IMR-90 (cell line): ENCODE measurements around the gene TIPARP. TPM values are rescaled to one million over a fixed set of nuclear protein-coding genes. Genes with fewer than 3 reads are reported as not detected.

Experiments
- ATAC-seq: fragments of 200-7000 bp; cut with Tn5 transposase; 2 replicates; pipeline ENCODE4 v1.9.1; 2020; ENCODE audit warnings: low read depth, mild to moderate bottlenecking, moderate library complexity
- BruUV-seq: library from RNA; stranded (reverse); fragments of 400-500 nt; replicated peaks from 2 replicates; lab custom pipeline; 2021; lab: Mats Ljungman, UMichigan
- CTCF ChIA-PET: fragments of 300-600 bp; formaldehyde crosslinking; extraction: SDS; loops from one replicate; lab custom pipeline; 2021; ENCODE audit warnings: antibody characterized with exemption; lab: Yijun Ruan, JAX
- POLR2A ChIA-PET: fragments of 300-600 bp; sonication (Branson Sonifier 250); formaldehyde crosslinking; loops from one replicate; lab custom pipeline; 2022; ENCODE audit warnings: antibody characterized with exemption; ENCODE audit not compliant: unreplicated experiment; lab: Charles Lee
- DNase-seq: peaks from one replicate; pipeline ENCODE4 v3.0.0; 2013
- H2AFZ ChIP-seq: replicated peaks from 2 replicates; pipeline ENCODE3; 2013; ENCODE audit warnings: low read length, mild to moderate bottlenecking; ENCODE audit not compliant: poor library complexity
- H2AK5ac ChIP-seq: 2 replicates; pipeline ENCODE4 v1.6.1; 2013; ENCODE audit warnings: low read depth, low read length, inconsistent platforms
- H2AK9ac ChIP-seq: replicated peaks from 2 replicates; pipeline ENCODE3; 2013; ENCODE audit warnings: mild to moderate bottlenecking, low read depth, low read length, moderate library complexity; ENCODE audit not compliant: poor library complexity
- H2BK120ac ChIP-seq: 2 replicates; pipeline ENCODE4 v1.6.1; 2013; ENCODE audit warnings: low read depth, low read length, inconsistent platforms
- H2BK15ac ChIP-seq: 3 replicates; pipeline ENCODE4 v1.6.1; 2013; ENCODE audit warnings: low read depth, low read length, inconsistent platforms
- H2BK20ac ChIP-seq: 2 replicates; pipeline ENCODE4 v1.6.1; 2013; ENCODE audit warnings: low read depth, mild to moderate bottlenecking, inconsistent platforms, low read length, moderate library complexity
- H2BK5ac ChIP-seq: 2 replicates; pipeline ENCODE4 v1.6.1; 2013; ENCODE audit warnings: mild to moderate bottlenecking, low read depth, low read length, inconsistent platforms; ENCODE audit not compliant: poor library complexity, severe bottlenecking
- H3K14ac ChIP-seq: replicated peaks from 2 replicates; pipeline ENCODE4 v1.6.1; 2013; ENCODE audit warnings: low read depth, low read length, inconsistent platforms
- H3K18ac ChIP-seq: 2 replicates; pipeline ENCODE4 v1.6.1; 2013; ENCODE audit warnings: low read depth, low read length, control low read depth
- H3K23ac ChIP-seq: 2 replicates; pipeline ENCODE4 v1.6.1; 2013; ENCODE audit warnings: low read depth, low read length, inconsistent platforms
- H3K27ac ChIP-seq: 2 replicates; pipeline ENCODE4 v1.5.1; 2013; ENCODE audit warnings: mild to moderate bottlenecking, control low read depth, low read length; ENCODE audit not compliant: insufficient read depth
- H3K27me3 ChIP-seq: 2 replicates; pipeline ENCODE4 v1.6.1; 2013; ENCODE audit warnings: low read length; ENCODE audit not compliant: control insufficient read depth, insufficient read depth
- H3K36me3 ChIP-seq: 2 replicates; pipeline ENCODE4 v1.6.1; 2013; ENCODE audit warnings: low read length, mixed read lengths; ENCODE audit not compliant: control insufficient read depth, insufficient read depth
- H3K4ac ChIP-seq: 2 replicates; pipeline ENCODE4 v1.6.1; 2013; ENCODE audit warnings: low read depth, low read length, inconsistent platforms
- H3K4me1 ChIP-seq: 2 replicates; pipeline ENCODE4 v1.6.1; 2013; ENCODE audit warnings: low read length, mixed read lengths; ENCODE audit not compliant: control insufficient read depth, insufficient read depth
- H3K4me2 ChIP-seq: 2 replicates; pipeline ENCODE4 v1.6.1; 2013; ENCODE audit warnings: low read depth, mild to moderate bottlenecking, control low read depth, low read length, moderate library complexity
- H3K4me3 ChIP-seq: 2 replicates; pipeline ENCODE4 v1.5.1; 2013; ENCODE audit warnings: low read depth, mild to moderate bottlenecking, control low read depth, low read length, moderate library complexity; ENCODE audit not compliant: insufficient read depth
- H3K56ac ChIP-seq: 2 replicates; pipeline ENCODE4 v1.6.1; 2013; ENCODE audit warnings: low read length, inconsistent platforms; ENCODE audit not compliant: insufficient read depth; ENCODE audit errors: extremely low read depth
- H3K79me1 ChIP-seq, 2 experiments: 2 replicates each; pipeline ENCODE4 v1.6.1; 2013; ENCODE audit warnings: low read length in 2 of 2, inconsistent platforms in 1 of 2, low read depth in 1 of 2
- H3K9ac ChIP-seq: 2 replicates; pipeline ENCODE4 v1.6.1; 2013; ENCODE audit warnings: low read depth, low read length, control low read depth
- H3K9me1 ChIP-seq: 2 replicates; pipeline ENCODE4 v1.6.1; 2013; ENCODE audit warnings: low read length, inconsistent platforms; ENCODE audit not compliant: insufficient read depth
- H3K9me3 ChIP-seq: 2 replicates; pipeline ENCODE4 v1.6.1; 2013; ENCODE audit warnings: low read length; ENCODE audit not compliant: control insufficient read depth, insufficient read depth
- H4K20me1 ChIP-seq: 2 replicates; pipeline ENCODE4 v1.6.1; 2013; ENCODE audit warnings: low read length, inconsistent platforms; ENCODE audit not compliant: insufficient read depth
- H4K5ac ChIP-seq: 2 replicates; pipeline ENCODE4 v1.6.1; 2013; ENCODE audit warnings: mild to moderate bottlenecking, low read depth, low read length, control low read depth
- H4K8ac ChIP-seq, 2 experiments: 2 replicates each; pipeline ENCODE4 v1.6.1; 2013; ENCODE audit warnings: low read depth in 2 of 2, low read length in 2 of 2, control low read depth in 1 of 2, inconsistent platforms in 1 of 2
- H4K91ac ChIP-seq: 2 replicates; pipeline ENCODE4 v1.6.1; 2013; ENCODE audit warnings: low read depth, low read length, inconsistent platforms; ENCODE audit not compliant: insufficient read depth
- BHLHE40 ChIP-seq: fragments of 150-350 bp; IDR thresholded peaks from 2 replicates; pipeline ENCODE4 v1.6.1; 2016; ENCODE audit warnings: mild to moderate bottlenecking, low read depth, low read length
- CHD1 ChIP-seq: IDR thresholded peaks from 2 replicates; pipeline ENCODE4 v1.6.1; 2012; ENCODE audit warnings: low read depth, low read length, improper control_type of control experiment
- FOS ChIP-seq: fragments of 150-350 bp; IDR thresholded peaks from 2 replicates; pipeline ENCODE4 v1.6.1; 2016; ENCODE audit warnings: low read depth, low read length
- MAFK ChIP-seq: IDR thresholded peaks from 2 replicates; pipeline ENCODE4 v1.6.1; 2012; ENCODE audit warnings: low read depth, low read length, improper control_type of control experiment
- MAZ ChIP-seq: IDR thresholded peaks from 2 replicates; pipeline ENCODE4 v1.6.1; 2012; ENCODE audit warnings: low read depth, mild to moderate bottlenecking, low read length, improper control_type of control experiment, moderate library complexity, borderline replicate concordance
- MXI1 ChIP-seq: IDR thresholded peaks from 2 replicates; pipeline ENCODE4 v1.6.1; 2012; ENCODE audit warnings: low read depth, mild to moderate bottlenecking, low read length, moderate library complexity, borderline replicate concordance
- NFE2L2 ChIP-seq: fragments of 150-350 bp; IDR thresholded peaks from 2 replicates; pipeline ENCODE4 v1.6.1; 2016; ENCODE audit warnings: low read depth, mild to moderate bottlenecking, low read length
- POLR2A ChIP-seq: IDR thresholded peaks from 2 replicates; pipeline ENCODE4 v1.6.1; 2012; ENCODE audit warnings: mild to moderate bottlenecking, low read depth, low read length
- RAD21 ChIP-seq: IDR thresholded peaks from 2 replicates; pipeline ENCODE4 v1.6.1; 2012; ENCODE audit warnings: low read length, improper control_type of control experiment
- RCOR1 ChIP-seq: IDR thresholded peaks from 2 replicates; pipeline ENCODE4 v1.6.1; 2012; ENCODE audit warnings: mild to moderate bottlenecking, low read length, improper control_type of control experiment; ENCODE audit not compliant: insufficient replicate concordance
- SMC3 ChIP-seq: fragments of 150-350 bp; IDR thresholded peaks from 2 replicates; pipeline ENCODE4 v1.6.1; 2016; ENCODE audit warnings: low read depth, mild to moderate bottlenecking, antibody characterized with exemption, low read length, moderate library complexity
- WGBS, 2 experiments: methylation state at CpG; one replicate each; pipeline versions ENCODE4 v1.1.5 to v1.1.7; 2013; ENCODE audit warnings: missing lambda C conversion rate in 2 of 2; ENCODE audit not compliant: insufficient read length in 1 of 2; ENCODE audit errors: extremely low coverage in 2 of 2; 5-methylcytosine and 5-hydroxymethylcytosine counted together
- dilution Hi-C: fragments of 300-500 bp; cut with HindIII; formaldehyde crosslinking; loops from one replicate; pipeline ENCODE4 v1.14.3; 2018; ENCODE audit warnings: low sequenced_read_pairs; ENCODE audit not compliant: unreplicated experiment
- in situ Hi-C: fragments of 300-500 bp; cut with MboI; formaldehyde crosslinking; loops from 3 replicates; pipeline ENCODE4 v1.14.3; 2019; ENCODE audit warnings: low sequenced_read_pairs, inconsistent platforms, mixed read lengths
- intact Hi-C: fragments of 100-400 bp; cut with micrococcal nuclease; formaldehyde crosslinking; loops from 2 replicates; pipeline ENCODE4 v1.10.0; 2022
- polyA plus RNA-seq, 3 experiments: library from polyadenylated mRNA; depleted of rRNA; stranded (reverse); fragments of >200 nt; gene quantifications; 2 replicates each; pipeline ENCODE4 v1.2.3, GENCODE V29; 2012; ENCODE audit warnings: low replicate concordance in 1 of 3
- total RNA-seq: library from RNA; depleted of rRNA; stranded (reverse); fragments of >200 nt; gene quantifications from 2 replicates; pipeline ENCODE4 v1.2.3, GENCODE V29; 2012
- TF ChIP-seq, protein P1 (sequence below): fragments of 150-350 bp; IDR thresholded peaks from 2 replicates; pipeline ENCODE4 v1.6.1; 2016; ENCODE audit warnings: low read depth, mild to moderate bottlenecking, low read length, moderate library complexity, borderline replicate concordance
- TF ChIP-seq, protein P2 (sequence below): conservative IDR thresholded peaks from 2 replicates; pipeline ENCODE4 v1.5.1; 2012; ENCODE audit warnings: mild to moderate bottlenecking, low read depth, low read length, improper control_type of control experiment
- TF ChIP-seq, protein P3 (sequence below): fragments of 150-350 bp; IDR thresholded peaks from 2 replicates; pipeline ENCODE4 v1.6.1; 2017; ENCODE audit warnings: mild to moderate bottlenecking, antibody characterized with exemption, low read length, low read depth

TIPARP gene
- total and polyA plus RNA-seq, 2 of the 4 experiments (the other 2 are of a cell fraction): 12.6 to 70.8 TPM

DNA sequence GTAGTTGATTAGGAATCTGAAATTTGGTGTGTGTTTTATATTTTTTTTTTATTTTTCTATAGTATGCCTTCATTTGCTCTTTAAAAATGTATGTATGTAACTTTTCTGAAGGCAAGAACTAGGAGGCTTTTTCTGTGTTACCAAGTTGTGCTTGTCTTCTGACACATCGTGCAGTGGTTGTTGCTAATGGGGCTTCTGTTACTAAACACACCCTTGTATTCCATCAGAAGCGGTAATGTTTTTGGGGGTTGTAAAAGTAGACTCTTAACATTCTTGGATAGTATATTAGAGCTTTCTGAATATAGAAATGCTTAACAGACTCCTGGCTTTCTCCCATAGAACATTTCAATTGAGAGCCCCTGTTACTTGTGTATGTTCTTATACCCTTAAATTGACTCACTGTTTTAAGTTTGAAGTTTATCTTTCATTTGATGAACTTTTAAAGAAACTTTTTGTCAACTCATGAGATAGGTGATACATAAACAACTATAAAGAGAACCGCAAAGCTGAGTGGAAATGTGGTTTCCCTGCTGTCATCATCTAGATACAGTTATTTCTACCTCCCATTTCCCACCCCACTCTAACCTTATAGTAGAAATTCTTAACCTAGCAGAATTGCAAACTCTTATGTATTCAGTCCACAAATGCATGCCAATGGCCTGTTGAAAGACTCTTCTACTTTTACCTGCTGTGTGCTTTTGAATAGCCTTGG is 2.5 kb downstream of the TIPARP start:
- H3K23ac ChIP-seq: peak overlapping the region; percentile 82
- BruUV-seq: no TSS peak
- H3K4me1 ChIP-seq: peaks cover 15% of the 10 kb centered on the region
- peak overlapping the region; percentile 94 for H3K4me2 ChIP-seq
- no peak overlapping the region; the same call in 1 of the 2 replicates for H4K91ac ChIP-seq
- no peak overlapping the region for H3K18ac ChIP-seq
- H4K8ac ChIP-seq: no peak overlapping the region
- H3K79me1 ChIP-seq: peaks cover 0 to 39% of the 10 kb centered on the region in 2 experiments; a peak in 2 of 4 replicates
- peak overlapping the region; percentile 83; the same call in 1 of the 2 replicates for H3K9ac ChIP-seq
- H3K27me3 ChIP-seq: no peaks in the 10 kb centered on the region
- no CpG with 5 or more reads among the region's 3 CpGs for WGBS, 2 experiments
- no peak overlapping the region for H3K27ac ChIP-seq
- H2AK9ac ChIP-seq: no peak overlapping the region
- ATAC-seq: no peak
- H2BK5ac ChIP-seq: peak overlapping the region; percentile 49
- in situ Hi-C loops: no loop called here
- dilution Hi-C loops: no loop called here
- peaks cover 18% of the 10 kb centered on the region for H3K9me1 ChIP-seq
- no peak overlapping the region for H2BK20ac ChIP-seq
- CTCF ChIA-PET: interaction anchor here (0.6 to 1.3 kb wide), 3 partner anchors 186 to 460 kb away, joined by 3 to 5 read pairs (median 3); no protein-coding TSS in a partner anchor
- DNase-seq: peak; percentile 39
- intact Hi-C loops: loop anchor here (5.0 kb wide), 2 partner anchors 75 to 525 kb away; no protein-coding TSS in a partner anchor
- H3K56ac ChIP-seq: no peak overlapping the region
- peaks cover 59% of the 10 kb centered on the region for H4K20me1 ChIP-seq
- no peaks in the 10 kb centered on the region for H3K9me3 ChIP-seq
- no peak overlapping the region for H2BK15ac ChIP-seq
- H3K4ac ChIP-seq: no peak overlapping the region
- H3K4me3 ChIP-seq: peak overlapping the region; percentile 71
- H2BK120ac ChIP-seq: no peak overlapping the region
- H2AK5ac ChIP-seq: peak overlapping the region; percentile 57; the same call in 1 of the 2 replicates
- no peak overlapping the region for H4K5ac ChIP-seq
- peaks cover 16% of the 10 kb centered on the region for H3K36me3 ChIP-seq
- no peak overlapping the region for H2AFZ ChIP-seq
- POLR2A ChIA-PET: no interaction called here
- H3K14ac ChIP-seq: peak overlapping the region; percentile 76; the same call in 1 of the 2 replicates
- TF ChIP-seq NFE2L2: no peak
- no peak; the same call in 1 of the 2 replicates for TF ChIP-seq POLR2A
- TF ChIP-seq, protein P1, sequence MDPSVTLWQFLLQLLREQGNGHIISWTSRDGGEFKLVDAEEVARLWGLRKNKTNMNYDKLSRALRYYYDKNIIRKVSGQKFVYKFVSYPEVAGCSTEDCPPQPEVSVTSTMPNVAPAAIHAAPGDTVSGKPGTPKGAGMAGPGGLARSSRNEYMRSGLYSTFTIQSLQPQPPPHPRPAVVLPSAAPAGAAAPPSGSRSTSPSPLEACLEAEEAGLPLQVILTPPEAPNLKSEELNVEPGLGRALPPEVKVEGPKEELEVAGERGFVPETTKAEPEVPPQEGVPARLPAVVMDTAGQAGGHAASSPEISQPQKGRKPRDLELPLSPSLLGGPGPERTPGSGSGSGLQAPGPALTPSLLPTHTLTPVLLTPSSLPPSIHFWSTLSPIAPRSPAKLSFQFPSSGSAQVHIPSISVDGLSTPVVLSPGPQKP: no peak
- no peak for TF ChIP-seq MXI1
- no peak for TF ChIP-seq RCOR1
- no peak for TF ChIP-seq BHLHE40
- no peak for TF ChIP-seq MAFK
- no peak for TF ChIP-seq SMC3
- TF ChIP-seq FOS: no peak
- TF ChIP-seq RAD21: no peak
- TF ChIP-seq, protein P2, sequence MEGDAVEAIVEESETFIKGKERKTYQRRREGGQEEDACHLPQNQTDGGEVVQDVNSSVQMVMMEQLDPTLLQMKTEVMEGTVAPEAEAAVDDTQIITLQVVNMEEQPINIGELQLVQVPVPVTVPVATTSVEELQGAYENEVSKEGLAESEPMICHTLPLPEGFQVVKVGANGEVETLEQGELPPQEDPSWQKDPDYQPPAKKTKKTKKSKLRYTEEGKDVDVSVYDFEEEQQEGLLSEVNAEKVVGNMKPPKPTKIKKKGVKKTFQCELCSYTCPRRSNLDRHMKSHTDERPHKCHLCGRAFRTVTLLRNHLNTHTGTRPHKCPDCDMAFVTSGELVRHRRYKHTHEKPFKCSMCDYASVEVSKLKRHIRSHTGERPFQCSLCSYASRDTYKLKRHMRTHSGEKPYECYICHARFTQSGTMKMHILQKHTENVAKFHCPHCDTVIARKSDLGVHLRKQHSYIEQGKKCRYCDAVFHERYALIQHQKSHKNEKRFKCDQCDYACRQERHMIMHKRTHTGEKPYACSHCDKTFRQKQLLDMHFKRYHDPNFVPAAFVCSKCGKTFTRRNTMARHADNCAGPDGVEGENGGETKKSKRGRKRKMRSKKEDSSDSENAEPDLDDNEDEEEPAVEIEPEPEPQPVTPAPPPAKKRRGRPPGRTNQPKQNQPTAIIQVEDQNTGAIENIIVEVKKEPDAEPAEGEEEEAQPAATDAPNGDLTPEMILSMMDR: no peak
- TF ChIP-seq CHD1: no peak
- no peak for TF ChIP-seq MAZ
- TF ChIP-seq, protein P3, sequence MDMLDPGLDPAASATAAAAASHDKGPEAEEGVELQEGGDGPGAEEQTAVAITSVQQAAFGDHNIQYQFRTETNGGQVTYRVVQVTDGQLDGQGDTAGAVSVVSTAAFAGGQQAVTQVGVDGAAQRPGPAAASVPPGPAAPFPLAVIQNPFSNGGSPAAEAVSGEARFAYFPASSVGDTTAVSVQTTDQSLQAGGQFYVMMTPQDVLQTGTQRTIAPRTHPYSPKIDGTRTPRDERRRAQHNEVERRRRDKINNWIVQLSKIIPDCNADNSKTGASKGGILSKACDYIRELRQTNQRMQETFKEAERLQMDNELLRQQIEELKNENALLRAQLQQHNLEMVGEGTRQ: no peak
